Measurements from ENCODE around the gene KYNU.

Gene KYNU

DNA sequence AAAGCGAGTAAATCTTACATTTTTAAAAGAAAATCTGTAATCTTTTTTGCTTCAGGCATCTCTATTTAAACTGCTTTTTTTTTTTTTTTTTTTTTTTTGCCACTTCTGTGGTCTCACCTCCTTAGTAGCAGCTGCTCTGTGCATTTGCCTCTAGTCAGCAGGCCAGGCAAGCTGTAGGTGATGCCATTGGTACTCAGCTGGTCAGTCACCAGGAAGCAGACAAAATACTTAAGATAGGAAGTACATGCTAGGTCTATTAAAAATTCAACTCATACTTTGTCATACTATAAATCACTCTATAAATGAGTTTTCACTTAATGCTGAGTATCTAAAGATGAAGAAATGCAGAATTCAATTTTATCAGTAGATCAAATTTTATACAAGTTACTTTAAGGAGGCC, 83.7 kb downstream of the KYNU start:
- no peak for DNase-seq (ENCODE audit: low read depth)

DNA sequence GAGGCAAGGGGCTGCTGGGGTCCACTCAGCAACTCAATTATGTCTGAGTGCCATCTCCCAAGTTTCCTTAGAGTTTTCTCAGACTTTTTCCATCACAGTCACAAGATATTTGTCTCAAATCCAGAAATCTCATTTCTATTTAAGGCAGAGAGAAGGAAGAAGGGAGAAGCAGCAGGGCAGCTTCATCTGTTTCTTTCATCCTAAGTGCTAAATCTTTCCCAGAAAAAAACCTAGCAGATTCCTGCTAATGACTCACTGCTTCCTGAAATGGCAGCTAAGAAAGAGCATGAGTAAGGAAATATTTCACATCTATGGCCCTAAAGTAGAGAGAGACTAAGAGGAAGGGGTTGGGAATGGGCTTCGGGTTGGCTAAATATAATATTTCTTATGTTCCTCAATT, 88.0 kb downstream of the KYNU start:
- no peak for DNase-seq (ENCODE audit: low read depth)

DNA sequence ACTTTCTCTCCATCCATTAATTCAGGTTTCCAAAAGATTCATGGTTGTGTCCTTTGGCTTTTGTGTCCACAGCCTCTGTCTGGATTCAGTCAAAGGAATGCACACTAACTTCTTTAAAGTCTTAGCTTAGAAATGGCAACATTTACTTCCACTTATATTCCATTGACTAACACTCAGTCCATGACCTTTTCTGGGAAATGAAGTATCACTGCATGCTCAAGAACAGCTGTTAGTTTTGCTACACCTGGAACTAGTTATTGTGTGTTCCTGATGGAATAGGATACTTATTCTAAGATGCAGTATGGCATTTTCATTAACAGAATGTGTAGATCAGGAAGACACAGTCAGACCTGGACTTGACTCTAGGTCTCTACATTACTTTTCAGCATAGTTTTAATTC, 88.8 kb downstream of the KYNU start:
- DNase-seq (ENCODE audit: low read depth) = no peak

DNA sequence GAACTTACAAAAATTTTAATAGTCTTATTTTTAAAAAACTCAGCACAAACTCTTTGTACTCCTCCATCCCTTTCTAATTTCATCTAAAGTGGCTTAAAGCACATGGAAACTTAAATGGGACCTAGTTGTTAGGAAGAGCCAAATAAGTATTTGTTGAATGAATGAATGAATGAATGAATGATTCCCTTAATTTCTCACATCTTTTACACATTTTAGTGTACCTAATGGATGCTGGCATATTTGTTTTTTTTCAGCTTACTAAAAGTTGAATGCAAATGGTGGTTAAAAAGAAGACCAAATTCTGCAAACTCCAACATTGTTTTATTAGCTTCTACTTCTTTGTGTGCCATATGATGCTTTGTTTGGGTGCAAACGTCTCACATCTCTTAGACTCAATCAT, 89.6 kb downstream of the KYNU start:
- DNase-seq (ENCODE audit: low read depth) = no peak

GRCh38 chr2:142973160-142973821, 95.8 kb downstream of the KYNU start:
- no peak for DNase-seq (ENCODE audit: low read depth)

DNA sequence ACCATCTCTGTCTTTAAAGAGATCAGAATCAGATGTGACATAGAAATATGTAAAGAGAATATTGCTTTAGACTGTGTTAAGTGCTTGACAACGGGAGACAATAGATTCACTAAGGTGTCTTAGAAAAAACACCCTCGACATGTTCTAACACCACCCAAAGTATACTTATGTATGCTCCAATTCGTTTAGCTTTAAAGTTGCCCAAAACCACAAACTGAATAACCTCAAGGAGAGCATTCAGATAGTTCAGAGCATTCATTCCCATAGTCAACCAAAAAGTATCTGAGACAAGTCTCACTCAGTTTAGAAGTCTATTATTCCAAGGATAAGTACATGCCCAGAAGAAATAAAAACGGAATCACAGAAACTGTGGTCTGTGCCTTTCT, 96.4 kb downstream of the KYNU start:
- DNase-seq (ENCODE audit: low read depth) = no peak

DNA sequence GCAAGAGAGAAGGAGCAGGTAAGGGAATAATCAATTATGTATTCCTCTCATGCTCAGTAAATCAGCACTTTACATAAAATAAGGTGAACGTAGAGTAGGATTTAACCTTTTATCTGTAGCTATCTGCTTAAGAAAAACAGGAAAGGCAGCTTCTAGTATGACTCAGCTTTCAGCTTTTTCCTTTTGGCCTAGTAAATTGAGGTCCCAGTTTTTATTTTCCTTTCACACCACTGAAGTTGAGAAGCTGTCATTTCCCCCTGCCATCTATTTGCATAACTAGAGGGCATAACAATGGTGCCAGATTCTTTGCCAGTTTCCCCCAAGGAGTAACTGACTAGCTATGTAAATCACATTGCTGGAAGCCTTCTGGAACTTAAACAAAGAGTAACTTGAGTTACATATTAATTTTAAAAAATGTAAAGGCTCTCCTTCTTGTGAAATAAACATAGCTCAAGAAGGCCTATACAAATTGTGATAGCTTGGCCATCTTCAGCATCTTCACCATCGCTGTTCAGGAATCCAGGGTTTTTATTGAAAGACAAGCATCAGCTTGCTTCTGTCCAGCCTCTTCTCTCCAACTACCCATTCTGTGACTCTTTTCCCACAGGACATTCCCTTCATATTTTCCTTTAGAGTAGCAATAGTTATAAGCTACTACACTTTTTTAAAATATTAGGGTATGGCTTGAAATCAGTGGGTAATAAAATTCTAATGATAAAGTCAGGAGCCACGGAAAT, 97.0 kb downstream of the KYNU start:
- DNase-seq (ENCODE audit: low read depth) = no peak

DNA sequence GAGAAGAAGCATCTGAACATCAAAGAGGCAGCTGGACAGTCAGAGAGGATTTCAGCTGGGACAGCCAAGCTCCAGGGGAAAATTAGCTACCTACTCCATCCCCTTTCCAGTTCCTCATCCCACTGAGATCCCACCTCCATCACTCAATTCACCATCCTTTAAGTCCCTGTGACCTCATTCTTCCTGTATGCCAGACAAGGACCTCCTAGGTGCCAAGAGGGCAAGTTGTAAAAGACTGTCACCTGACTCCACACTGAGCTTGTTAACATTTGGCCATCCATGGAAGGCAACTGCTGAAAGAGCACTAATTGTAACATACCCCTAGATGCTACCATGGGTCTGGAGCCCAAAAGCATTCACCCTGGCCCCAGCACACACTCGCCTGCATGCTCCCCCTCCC, 97.8 kb downstream of the KYNU start:
- no peak for DNase-seq (ENCODE audit: low read depth)

DNA sequence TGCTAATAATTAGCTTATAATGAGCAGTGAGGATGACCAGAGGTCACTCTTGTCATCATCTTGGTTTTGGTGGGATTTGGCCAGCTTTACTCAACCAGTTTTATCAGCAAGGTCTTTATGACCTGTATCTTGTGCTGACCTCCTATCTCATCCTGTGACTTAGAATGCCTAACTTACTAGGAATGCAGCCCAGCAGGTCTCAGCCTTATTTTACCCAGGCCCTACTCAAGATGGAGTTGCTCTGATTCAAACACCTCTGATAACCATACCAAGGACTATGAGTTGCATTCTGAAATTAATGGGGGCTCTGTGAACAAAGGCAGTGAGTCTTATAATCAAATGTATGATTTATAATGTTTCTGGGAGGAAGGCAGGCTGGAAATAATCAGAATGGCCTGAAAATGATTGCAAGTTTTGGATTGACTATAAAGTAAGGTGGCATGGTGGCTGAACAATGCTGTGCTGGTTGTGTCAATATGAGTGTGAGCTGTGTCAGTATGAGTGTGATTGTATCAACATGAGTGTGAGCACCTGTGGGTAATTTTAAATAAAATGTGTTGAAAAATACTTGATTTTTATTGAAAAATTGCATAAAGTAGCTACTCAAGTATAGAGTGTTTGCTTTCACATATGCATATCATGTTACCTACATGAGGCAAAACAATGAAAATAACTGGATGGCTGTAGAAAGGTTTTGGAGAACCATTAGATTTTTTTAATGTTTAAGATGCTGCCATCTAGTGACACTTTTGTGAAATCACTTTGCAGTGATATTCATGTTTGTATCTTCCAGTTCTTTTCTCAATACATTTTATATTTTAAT, 103.0 kb downstream of the KYNU start:
- DNase-seq (ENCODE audit: low read depth) = no peak

DNA sequence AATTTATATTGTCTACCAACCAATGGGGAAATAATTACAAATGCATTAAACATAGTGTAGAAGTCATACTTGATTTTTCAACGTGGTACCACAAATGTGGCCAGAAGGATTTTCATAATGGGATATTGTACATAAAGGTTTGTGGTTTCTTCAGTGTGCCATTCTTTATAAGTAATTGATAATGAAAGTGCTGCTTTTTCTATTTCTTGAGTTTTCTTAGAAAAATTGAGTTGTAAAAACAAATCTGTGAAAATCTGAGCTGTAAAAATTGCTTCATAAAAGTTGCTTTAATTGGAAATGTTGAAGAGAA, 103.6 kb downstream of the KYNU start:
- no peak for DNase-seq (ENCODE audit: low read depth)

DNA sequence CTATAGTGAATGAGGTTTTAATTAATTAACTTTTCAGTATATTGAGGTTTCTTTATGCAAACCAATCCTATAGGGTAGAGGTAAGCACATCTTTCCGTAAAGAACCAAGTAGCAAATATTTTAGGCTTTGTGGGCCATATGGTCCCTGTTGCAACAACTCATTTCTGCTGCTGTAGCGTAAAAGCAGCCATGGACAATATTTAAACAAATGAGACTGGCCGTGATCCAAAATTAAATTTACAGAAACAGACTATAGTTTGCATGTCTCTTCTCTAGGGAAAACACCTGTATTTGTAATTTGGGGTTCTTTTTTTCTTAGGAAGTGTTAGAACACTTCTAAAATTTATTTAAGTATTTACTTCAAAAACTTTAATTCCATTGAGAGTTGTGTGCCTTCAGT, 104.3 kb downstream of the KYNU start:
- DNase-seq (ENCODE audit: low read depth) = no peak

DNA sequence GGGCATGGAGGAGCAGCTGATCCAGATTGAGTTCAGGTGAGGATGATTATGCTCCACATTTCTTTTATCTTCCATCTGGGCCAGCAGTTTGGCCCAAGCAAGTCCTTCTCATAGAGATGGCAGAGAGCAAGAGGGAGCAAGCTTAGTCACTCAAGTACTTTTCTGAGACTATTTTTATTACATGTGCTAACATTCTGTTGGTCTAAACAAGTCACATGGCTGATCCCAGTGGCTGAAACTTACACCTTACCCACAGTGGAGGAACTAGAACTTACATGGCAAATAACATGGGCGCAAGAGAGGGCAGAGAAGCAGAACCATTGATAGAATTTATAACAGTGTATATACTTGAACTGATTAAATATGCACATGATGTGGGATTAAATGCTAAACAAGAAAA, 105.7 kb downstream of the KYNU start:
- no peak for DNase-seq (ENCODE audit: low read depth)

GRCh38 chr2:142984657-142985056, 107.2 kb downstream of the KYNU start:
- no peak for DNase-seq (ENCODE audit: low read depth)

GRCh38 chr2:142987044-142987443, 109.6 kb downstream of the KYNU start:
- DNase-seq (ENCODE audit: low read depth) = no peak

GRCh38 chr2:142989273-142990204, 112.1 kb downstream of the KYNU start:
- no peak for DNase-seq (ENCODE audit: low read depth)

GRCh38 chr2:142991295-142991694, 113.8 kb downstream of the KYNU start:
- DNase-seq (ENCODE audit: low read depth) = no peak

DNA sequence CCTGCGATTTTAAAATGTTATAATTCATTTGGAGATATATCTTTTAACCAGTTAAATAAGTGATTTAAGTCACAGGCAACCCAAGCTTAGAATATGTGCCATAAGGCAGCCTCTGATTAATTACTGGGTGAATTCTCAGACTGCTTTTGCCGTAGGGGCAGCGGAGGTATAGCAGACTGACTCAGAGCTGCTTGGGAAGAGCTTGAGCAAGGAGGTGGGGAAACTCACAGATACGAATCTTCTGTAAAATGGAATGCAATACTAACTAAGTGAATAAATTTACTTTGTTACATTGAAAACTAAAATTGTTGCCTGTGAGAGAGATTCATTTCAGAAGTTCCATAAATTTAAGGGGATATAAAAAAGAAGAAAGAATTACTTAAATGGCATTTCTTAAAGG, 115.4 kb downstream of the KYNU start:
- no peak for DNase-seq (ENCODE audit: low read depth)

DNA sequence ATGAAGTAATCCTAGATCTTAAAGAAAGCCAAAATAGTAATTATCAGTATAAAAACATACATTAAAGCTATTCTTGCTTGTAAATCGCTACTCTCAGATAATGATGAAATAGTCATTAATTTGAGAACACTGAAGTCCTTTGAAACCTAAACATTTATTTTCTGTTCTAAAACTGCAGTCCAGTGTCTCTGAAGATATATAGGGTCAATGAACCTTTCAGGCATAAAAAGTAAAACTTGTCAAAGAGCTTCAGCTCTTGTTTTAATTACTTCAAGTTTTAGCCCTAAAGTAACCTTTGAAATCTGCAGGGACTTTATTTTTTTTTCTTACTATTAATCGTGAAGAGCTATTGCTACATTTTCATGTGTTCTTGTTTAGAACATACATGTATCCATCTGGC, 116.3 kb downstream of the KYNU start:
- no peak for DNase-seq (ENCODE audit: low read depth)

GRCh38 chr2:142994665-142995064, 117.2 kb downstream of the KYNU start:
- DNase-seq (ENCODE audit: low read depth) = no peak

DNA sequence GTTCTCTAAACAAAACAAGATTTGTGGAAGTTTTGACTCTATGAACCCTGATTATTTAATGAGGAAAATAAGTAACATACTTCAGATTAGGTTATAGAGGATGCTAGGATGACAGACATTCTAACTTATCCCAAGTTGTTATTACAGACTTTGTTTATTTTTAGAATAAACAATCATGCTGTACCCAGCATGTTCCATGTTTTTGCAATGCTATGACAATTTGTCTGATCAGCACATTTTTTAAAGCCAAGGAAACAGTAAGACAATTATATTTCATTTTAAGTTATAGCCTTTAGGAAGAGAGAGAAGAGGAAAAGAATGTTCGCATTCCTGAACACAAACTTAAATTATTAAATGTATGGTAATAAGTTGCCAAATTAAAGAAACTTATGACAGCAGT, 119.8 kb downstream of the KYNU start:
- DNase-seq (ENCODE audit: low read depth) = no peak

DNA sequence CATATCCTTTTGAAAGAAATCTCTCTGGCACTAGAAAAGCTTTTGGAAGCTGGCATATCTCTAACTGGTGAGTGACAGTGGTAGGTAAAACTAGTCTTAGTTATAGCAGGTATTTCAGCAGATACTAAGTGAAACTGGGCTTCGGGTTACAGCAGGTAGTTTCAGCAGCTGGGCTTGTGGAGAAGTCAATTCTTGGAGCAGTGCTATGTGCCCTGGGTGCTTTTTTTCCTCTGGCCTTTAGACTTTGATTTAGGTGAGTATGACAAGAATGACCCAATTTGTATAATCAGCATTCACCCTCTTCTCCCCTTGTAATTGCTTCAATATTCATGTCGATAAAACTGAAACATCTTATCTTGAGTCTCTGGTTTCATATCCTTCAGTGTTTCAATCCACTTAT, 123.1 kb downstream of the KYNU start:
- DNase-seq (ENCODE audit: low read depth) = no peak

- DNase-seq (ENCODE audit: low read depth) = no peak
These were observed 124.0 kb downstream of the KYNU start for GRCh38 chr2:143001501-143001900.
